HG02870 (cell line): ENCODE measurements around the gene PSME3IP1.
A peak's percentile ranks its signal among the peaks of the same experiment; 100 is the strongest.
"Not testable (repeated sequence)": the region's sequence is repeated elsewhere in the genome, so short reads cannot be mapped to it uniquely, and the experiment has no call there.

ENCODE experiments used
- ATAC-seq: cut with Tn5 transposase; IDR thresholded peaks from one replicate; pipeline ENCODE4 v1.9.1; 2021; ENCODE audit warnings: mild to moderate bottlenecking, moderate library complexity; ENCODE audit not compliant: unreplicated experiment

PSME3IP1 gene, protein sequence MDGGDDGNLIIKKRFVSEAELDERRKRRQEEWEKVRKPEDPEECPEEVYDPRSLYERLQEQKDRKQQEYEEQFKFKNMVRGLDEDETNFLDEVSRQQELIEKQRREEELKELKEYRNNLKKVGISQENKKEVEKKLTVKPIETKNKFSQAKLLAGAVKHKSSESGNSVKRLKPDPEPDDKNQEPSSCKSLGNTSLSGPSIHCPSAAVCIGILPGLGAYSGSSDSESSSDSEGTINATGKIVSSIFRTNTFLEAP

DNA sequence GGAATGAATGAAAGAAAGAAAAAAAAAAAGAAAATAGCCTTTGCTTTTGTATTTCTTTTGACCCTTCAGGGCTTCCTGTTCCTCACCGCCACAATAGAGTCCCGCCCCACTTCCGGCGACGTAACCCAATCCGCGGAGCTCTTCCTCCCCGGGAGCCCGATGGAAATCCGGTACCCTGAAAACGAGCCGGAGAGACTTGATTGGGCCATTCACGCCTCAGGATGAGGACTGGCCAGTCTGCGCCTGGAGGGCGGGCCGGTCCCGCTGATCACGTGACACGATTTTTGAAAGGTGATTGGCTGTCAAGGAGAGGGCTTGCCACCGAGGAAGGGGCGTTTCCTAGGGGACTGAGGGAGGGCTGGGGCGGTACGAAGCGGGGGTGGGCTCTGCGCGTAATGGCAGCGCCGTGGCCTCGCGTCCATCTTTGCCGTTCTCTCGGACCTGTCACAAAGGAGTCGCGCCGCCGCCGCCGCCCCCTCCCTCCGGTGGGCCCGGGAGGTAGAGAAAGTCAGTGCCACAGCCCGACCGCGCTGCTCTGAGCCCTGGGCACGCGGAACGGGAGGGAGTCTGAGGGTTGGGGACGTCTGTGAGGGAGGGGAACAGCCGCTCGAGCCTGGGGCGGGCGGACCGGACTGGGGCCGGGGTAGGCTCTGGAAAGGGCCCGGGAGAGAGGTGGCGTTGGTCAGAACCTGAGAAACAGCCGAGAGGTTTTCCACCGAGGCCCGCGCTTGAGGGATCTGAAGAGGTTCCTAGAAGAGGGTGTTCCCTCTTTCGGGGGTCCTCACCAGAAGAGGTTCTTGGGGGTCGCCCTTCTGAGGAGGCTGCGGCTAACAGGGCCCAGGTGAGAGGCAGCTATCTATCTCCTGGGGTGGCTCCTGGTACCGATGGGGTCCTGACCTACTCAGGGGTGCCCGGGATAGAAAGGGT, at the start of gene PSME3IP1, which contains the start of gene RSPRY1:
Gene PSME3IP1, minus strand, starts transcription at position 95 of the 927 bp plus-strand sequence. CDS start 12,185 bp downstream, outside the sequence.
Gene RSPRY1, plus strand, starts transcription at position 385 of the 927 bp plus-strand sequence. CDS start 18,330 bp downstream, outside the sequence.
- peak; percentile 89 for ATAC-seq

DNA sequence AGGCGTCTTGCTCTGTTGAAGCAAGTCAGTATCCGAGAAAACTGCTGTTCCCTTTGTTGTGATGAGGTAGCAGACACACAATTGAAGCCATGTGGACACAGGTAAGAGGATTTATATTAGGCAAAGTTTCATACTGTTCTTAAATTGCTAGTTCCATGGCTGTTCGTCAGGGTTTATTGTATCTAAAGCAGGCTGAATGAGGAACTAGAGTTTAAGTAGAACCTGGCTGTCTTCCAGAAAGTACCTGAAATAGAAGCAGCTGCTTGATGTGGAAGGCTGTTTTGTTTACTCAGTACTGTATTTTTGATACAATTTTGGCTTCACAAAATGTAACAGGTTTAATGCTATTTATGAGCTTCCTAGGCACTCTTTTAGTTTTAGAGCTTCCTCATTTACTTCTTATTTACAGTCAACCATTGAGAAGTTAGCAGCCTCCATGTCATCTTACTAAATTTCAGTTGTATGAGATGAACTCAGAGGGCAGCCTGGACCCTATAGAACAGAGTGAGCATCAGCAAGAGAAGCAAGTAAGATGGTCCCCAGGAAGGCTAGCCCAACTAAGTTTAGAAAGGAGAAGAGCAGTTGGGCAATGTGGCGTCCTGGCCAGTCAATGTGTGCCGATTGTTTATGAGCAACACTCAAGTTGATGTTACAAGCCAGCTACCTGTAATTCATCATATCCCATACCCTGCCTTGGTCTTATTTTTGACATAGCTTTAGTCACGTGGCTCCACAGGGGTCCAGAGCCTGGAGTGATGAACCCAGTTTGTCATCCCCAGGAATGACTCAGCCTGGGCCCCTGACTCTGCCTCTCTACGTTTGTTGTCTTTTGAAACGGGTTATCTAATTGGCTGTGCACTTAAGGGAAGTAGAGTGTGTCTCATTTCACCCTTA, 49.5 kb upstream of the PSME3IP1 start:
- no peak for ATAC-seq

DNA sequence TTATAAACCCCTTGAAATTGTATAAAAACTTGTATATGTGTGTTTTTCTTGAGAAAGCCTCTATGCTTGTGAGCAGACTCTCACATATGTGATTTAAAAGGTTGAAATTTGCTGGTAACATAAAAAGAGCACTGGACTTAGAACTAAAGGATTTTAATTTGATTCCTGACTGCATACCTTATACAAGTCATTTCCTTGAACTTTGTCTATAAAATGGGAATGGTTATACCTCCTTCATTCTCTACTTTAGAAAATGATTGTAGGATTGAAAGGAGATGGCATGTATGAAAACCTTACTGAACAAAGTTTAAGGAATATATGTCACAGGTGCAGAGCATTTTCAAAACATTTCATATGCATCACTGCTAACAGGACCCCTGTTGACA, 48.9 kb upstream of the PSME3IP1 start:
- ATAC-seq: no peak

DNA sequence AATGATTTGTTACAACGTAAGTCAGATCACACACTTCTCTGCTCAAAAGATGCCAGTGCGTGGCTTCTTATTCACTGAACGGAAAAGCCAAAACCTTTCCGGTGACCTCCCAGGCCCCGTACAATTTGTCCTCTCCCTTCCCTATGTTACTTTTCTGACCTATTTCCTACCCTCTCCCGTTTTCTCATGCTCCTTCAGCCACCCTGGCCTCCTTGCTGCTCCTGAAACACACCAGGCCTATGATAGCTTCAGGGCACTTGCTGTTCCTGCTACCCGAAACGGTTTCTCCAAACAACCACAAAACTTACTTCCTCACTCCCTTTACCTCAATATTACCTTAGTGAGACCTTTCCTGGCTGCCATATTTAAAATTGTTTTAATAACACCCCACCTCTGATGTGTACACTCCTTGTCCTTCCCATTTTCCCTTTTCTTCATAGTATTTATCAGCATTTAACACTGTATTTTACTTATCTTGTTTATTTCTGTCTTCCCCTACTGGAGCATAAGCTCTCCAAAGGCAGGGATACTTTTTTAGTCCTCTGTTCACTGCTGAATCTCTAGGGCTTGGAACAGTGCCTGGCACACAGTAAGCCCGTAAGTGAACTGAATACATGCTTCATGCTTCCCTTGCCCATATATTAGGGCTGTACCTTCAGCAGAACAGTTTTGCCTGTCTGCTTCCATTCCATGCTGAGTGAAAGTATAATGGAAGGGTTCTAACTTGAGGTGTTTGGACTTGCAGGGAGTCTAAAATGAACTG, 48.3 kb upstream of the PSME3IP1 start:
- ATAC-seq: no peak

DNA sequence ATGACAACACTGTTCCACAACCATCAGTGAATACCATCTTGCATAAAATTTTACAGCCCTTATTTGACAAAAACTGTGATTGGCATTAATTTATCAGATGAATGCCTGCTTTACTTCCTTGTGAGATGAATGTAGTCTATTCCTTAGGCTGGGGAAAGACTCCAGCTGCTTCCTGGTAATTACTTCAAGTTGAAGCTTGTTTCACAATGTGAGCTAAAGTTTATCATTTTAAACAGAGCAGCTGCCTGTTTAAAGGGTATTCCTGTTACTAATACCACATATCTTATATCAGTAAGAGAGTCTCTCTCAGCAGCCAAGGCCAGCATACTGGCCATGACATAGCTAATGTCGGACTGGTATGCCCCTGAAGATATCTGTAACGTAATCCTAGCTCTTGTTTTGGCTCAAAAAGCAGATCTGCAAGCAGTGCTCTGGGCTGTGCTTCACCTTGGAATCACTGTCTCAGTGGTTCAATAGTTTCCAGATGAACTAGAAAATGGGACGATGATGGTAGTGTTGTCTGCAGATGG, 46.0 kb upstream of the PSME3IP1 start:
- no peak for ATAC-seq

DNA sequence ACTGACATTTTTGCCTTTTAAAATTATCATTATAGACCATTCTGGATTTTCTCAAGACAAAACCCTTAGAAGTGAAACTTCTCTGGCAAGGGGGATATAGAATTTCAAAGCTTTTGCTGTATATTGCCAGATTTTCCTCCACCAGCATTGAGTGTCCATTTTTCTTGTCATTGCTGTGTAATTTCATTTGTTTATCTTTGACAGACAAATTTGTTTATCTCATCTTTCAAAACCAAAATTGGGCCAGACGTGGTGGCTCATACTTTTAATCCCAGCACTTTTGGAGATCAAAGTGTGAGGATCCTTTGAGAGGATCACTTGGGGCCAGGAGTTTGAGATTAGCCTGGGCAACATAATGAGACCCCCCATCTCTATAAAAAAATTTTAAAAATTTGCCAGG, 43.2 kb upstream of the PSME3IP1 start:
- no peak for ATAC-seq

DNA sequence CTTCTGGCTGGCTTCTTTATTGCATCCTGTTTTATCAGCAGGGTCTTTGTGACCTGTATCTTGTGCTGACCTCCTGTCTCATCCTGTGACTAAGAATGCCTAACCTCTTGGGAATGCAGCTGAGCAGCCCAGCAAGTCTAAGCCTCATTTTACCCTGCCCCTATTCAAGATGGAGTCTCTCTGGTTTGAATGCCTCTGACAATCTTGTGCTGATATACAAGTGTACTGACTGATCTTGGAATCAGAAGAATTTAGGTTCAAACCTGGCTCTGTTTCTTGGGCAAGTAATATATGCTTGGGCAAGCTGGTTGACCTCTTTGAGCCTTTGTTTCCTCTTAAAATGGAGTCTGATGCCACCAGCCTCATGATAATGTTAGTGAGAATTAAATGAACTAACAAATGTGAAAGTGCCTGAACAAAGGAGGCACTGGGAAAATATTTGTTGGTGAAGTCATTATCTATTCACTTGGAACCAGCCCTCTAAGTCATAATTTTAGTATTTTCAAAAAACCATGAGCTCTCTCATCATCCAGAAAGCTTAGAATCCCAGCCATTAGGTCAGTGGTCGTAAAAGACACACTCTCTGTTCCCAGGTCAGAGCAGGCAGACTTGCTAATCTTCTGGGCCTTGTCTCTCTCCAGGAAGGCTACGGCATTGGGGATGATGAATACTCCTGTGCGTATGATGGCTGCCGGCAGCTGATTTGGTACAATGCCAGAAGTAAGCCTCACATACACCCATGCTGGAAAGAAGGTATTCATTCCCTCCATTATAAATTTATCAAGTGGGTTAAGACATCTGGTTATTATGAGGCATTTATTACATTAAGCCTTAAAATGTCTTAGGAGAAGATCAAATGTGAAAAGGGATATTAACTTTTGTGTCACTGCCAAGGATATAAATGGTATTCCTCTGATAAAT, 41.1 kb upstream of the PSME3IP1 start:
- ATAC-seq: no peak

DNA sequence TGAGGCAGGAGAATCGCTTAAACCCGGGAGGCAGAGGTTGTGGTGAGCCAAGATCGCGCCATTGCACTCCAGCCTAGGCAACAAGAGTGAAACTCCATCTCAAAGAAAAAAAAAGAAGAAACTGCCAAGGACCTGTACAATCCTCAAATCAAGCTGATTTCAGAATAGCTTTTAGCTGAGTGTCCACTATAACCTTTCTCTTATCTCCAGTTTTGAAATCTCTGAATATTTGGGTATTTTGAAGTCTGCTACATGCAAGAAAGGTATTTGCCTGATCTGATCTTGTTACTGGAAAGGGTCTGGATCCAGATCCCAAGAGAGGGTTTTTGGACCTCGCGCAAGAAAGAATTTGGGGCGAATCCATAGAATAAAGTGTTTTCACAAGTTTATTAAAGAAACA, 40.1 kb upstream of the PSME3IP1 start:
- ATAC-seq: no peak

DNA sequence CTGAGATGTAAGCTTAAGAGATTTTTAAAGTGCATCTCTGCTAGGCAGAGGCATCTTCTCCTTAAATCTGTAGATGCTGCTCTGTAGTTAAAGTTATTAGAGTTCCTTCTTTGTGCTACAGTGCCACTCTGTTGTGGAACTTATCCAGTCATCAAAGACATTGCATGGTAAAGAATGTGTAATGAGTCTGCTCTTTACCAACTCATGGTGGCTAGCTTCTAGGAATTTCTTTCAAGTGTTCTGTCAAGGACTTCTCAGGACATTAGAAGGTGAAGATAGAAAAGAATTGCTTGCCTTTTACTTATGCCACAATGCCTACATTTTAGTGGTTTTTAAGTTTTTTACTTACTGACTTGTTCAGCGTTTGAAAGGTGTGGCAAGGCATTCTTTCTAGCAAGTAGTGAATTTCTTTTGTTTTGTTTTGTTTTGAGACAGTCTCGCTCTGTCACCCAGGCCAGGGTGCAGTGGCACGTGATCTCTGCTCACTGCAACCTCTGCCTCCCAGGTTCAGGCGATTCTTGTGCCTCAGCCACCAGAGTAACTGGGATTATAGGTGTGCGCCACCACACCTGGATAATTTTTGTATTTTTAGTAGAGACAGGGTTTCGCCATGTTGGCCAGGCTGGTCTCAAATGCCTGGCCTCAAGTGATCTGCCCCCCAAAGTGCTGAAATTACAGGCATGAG, 39.0 kb upstream of the PSME3IP1 start:
- ATAC-seq: no peak

DNA sequence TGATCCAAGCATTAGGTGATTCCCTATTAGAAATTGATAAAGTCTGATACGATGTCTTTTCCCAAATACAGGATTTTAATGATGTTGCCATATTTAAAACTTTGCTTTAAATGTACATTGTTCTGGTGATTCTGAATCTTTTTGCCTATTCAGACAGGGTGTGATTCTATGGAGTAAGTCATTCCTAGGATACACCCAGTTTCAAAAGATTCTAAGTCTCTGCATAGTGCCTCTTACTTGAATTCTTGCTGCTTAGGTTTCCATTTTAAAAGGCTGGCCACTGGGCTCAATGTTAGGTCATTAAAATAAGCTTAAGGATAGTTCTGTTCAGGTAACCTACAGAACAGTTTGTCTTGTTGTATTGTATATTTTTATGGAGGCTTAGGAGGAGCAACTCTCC, 37.2 kb upstream of the PSME3IP1 start:
- ATAC-seq: no peak

DNA sequence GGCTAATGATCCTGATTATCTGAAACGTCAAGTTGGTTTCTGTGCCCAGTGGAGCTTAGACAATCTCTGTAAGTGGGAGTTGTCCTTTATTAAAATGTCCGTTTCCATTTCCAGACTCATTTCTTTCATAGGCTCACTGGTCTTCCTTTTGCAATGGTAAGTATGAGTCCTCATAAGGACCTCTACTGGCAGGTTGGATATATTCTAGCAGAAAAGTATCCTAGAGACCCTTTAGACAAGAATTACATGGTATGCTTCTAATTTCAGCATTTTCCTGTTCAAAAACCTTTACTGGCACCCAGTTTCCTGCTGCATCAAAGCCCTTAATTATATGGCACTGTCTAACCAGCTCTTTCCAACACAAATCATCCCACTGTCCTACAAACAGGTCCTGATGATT, 31.1 kb upstream of the PSME3IP1 start:
- ATAC-seq: no peak

DNA sequence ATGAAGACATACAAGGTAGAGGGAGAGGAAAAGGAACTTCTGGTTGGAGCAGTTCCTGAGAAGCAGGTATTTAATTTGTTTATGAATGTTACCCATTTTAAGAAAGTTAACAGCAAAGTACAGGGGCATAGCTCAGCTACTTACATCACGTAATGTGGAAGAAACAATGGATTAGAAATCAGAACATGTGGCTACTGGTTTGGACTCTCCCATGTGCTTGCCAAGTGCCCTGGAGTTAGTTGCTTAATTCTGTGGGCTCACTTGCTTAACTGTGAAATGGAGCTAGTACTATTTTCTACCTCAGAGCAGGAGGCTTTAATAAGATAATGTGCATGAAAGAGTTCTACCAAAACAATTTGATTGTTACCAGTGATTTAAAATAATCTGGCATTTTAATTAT, 27.6 kb upstream of the PSME3IP1 start:
- no peak for ATAC-seq

DNA sequence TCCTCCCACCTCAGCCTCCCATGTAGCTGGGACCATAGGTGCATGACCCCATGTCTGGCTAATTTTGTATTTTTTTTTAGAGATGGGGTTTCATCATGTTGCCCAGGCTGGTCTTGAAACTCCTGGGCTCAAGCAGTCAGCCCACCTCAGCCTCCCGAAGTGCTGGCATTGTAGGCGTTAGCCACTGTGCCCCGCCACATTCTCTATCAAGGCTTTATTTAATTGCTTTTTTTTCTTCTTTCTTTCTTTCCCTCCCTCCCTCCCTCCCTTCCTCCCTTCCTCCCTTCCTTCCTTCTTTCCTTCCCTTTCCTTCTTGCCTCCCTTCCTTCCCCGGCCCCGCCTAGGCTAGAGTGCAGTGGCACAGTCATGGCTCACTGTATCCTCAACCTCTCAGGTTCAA, 23.9 kb upstream of the PSME3IP1 start:
- ATAC-seq: no peak

DNA sequence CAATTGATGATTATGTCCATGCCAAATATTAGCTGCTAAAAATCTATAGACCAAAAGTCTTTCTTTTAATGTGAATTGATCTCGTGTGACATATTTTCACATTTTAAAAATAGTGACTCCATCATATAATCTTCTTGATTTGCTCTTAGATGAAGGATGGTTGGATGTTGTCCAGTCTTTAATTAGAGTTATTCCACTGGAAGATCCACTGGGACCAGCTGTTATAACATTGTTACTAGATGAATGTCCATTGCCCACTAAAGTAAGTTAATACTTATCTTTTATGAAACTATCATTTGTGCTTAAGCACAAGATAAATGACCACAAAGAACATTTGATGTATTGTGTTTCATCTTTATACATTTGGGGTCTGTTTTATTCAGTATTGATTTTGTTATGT, 23.1 kb upstream of the PSME3IP1 start:
- no peak for ATAC-seq

DNA sequence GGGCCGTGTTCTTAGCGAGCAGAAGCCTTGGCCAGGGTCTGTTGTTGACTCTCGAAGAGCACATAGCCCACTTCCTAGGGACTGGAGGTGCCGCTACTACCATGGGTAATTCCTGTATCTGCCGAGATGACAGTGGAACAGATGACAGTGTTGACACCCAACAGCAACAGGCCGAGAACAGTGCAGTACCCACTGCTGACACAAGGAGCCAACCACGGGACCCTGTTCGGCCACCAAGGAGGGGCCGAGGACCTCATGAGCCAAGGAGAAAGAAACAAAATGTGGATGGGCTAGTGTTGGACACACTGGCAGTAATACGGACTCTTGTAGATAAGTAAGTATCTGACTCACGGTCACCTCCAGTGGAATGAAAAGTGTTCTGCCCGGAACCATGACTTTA, 18.8 kb upstream of the PSME3IP1 start:
- no peak for ATAC-seq

DNA sequence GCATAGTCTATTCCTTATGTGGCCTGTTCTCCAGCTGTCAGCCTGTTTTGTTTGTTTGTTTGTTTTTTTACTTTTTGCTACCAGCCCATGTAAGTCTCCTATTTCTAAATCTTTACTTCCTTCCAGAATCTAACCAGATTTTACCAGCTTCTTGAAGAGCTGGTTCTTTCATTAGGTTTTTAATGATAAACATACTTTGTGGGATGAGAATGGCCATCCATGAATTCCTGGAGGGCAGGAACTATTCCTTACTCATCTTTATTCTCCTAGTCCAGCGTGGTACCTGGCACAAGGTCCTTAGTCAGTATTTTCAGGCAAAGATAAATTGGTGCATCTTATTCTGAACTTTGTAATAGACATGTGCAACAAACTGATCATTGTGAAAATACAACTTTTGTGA, 17.6 kb upstream of the PSME3IP1 start:
- ATAC-seq: no peak

DNA sequence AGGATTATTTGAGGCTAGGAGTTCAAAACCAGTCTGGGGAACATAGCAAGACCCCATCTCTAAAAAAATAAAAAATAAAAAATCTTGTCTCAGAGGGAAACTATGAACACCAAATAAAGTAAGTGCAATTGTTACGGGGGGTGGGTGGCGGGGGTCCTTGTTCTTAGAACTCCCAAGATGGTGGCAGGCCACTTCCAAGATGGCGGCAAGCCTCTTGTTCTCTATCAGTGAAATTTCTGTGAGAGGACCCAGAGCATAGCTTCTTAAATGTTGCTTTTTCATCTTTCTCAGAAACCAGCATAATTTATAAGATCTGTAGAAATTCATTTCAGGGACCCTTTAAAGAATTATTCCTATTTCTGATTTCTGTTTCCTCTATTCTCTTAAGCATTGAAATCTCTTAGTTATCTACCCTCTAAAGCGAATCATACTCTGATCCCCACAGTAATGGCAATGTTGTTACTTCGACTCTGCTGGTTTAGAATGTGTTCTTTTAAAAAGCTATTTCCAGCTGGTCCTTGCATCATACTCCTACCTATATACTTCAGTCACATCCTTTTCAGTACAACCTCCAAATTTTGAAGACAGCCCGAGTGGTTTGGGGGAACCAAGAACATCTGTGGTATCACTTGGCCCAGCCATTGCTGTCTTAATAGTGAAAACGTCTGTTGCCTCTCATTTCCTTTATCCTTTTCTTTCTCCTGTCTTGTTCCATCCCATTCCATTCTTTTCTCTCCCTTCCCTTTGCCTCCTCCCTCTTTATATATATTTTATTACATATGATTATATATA, 16.5 kb upstream of the PSME3IP1 start:
- no peak for ATAC-seq

DNA sequence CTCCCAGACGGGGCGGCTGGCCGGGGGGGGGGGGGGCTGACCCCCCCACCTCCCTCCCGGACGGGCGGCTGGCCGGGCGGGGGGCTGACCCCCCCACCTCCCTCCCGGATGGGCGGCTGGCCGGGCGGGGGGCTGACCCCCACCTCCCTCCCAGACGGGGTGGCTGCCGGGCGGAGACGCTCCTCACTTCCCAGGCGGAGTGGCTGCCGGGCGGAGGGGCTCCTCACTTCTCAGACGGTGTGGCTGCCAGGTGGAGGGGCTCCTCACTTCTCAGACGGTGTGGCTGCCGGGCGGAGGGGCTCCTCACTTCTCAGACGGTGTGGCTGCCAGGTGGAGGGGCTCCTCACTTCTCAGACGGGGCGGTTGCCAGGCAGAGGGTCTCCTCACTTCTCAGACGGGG, 15.1 kb upstream of the PSME3IP1 start:
- ATAC-seq: not testable (repeated sequence)
